HG02571 (cell line): Measurements from ENCODE around the gene SNTB2.
A peak's percentile ranks its signal among the peaks of the same experiment; 100 is the strongest.

ENCODE experiments used
- ATAC-seq: cut with Tn5 transposase; IDR thresholded peaks from one replicate; pipeline ENCODE4 v1.9.1; 2021; ENCODE audit warnings: mild to moderate bottlenecking, moderate library complexity; ENCODE audit not compliant: unreplicated experiment

The SNTB2 gene

DNA sequence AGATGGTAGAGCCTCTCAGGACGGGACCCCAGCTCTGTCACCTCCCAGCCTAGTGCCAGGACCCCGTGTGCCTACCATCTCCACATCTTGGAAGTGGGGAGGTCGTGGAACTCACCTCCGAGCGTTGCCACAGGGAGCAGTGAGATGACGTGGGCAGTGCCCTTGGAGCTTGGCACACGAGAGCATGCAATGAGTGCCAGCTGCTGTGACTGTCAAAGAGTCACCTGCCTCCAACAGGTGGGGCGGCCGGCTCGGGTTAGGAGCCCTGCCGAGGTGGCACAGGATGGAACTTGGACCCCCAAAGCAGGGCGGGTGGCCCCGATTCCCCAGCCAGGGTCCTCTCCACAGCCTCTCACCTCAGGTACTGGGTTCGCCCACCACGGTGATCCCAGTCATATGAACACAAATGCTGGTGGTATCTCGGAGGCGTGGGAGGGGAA, 129.7 kb downstream of the SNTB2 start:
- ATAC-seq: no peak

DNA sequence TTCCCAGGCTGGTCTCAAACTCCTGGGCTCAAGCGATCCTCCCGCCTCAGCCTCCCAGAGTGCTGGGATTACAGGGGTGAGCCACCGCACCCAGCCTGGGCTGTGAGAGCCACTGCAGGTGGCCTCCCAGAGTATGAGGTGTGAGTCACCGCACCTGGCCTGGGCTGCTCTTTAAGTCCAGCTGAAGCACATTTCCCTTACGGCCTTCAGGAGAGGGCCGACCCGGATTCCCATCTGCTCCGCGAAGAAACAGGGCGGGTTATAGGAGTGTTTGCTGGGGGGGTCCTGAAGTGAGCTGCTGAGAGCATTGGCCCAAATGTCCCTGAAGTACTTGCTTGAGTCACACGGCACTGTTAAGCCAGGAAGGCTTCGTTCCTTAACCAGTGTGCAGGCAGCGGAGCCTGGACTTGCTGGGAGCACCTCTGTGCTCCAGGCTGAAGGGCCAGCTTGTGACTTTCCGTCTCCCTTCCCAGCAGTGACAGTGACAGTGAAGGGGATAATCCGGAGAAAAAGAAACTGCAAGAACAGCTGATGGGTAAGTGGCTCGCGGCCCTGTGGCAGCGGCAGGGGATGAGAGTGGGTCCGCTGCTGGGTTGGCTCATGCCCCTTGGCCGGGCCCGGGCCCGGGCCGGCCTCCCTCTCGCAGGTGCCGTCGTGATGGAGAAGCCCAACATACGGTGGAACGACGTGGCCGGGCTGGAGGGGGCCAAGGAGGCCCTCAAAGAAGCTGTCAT, 131.4 kb downstream of the SNTB2 start:
- no peak for ATAC-seq

DNA sequence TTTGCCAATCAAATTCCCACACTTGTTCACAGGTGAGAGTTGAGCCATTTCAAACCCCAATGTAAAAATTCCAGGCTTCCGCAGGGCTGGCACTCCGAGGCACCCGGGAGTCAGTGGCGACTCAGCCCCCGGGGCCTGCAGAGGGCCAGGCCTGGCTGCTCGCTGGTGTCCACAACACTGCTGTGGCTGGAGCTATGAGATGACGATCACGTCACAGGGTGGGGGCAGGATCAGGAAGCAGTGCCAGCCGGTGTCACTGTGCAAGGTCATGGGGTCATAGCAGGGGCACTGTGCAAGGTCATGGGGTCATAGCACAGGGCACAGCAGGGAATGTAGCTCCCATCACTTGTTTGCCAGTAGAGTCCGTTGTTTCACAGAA, 131.9 kb downstream of the SNTB2 start:
- no peak for ATAC-seq

DNA sequence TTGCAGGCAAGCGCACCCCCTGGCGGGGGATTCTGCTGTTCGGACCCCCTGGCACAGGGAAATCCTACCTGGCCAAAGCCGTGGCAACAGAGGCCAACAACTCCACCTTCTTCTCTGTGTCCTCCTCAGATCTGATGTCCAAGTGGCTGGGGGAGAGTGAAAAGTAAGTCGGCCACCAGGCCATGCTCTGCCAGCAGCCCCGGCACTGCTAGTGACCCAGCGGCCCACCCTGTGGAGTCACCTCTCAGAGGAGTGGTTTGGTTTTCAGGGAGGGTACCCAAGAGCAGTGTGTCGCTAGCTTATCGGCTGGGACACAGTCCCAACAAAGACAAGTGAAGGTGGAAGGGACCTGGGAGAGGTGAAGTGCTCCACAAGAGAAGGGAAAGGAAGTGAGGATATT, 132.4 kb downstream of the SNTB2 start:
- ATAC-seq: no peak

GRCh38 chr16:69319826-69320739, 133.1 kb downstream of the SNTB2 start:
- no peak for ATAC-seq

- no peak for ATAC-seq
These were observed 133.7 kb downstream of the SNTB2 start for GRCh38 chr16:69320740-69321073.

DNA sequence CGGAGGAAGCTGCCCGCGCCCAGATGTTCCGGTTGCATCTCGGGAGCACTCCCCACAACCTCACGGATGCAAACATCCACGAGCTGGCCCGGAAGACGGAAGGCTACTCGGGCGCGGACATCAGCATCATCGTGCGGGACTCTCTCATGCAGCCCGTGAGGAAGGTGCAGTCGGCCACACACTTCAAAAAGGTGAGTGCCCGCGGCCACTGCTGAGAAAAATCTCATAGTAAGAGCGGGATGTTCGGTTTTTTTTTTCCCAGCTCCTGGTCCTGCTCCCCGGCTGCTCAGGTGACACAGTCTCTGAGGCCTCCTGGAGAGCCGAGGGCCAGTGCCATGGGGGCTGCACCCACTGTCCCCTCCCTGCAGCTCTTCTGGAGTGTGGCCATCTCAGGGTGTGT, 134.1 kb downstream of the SNTB2 start:
- no peak for ATAC-seq

DNA sequence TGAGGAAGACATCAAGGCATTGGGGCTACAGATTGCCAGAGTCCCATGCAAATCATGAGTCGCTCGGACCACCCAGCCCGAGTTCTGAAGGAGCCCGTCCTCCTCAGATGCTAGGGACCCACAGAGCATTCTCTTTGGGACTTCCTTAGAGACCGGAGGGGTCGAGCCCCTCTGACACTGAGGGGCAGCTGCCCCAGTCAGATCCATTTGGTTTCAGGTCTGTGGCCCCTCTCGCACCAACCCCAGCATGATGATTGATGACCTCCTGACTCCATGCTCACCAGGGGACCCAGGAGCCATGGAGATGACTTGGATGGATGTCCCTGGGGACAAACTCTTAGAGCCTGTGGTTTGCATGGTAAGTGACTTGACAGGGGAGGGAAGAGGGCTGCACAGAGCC, 135.4 kb downstream of the SNTB2 start:
- no peak for ATAC-seq

GRCh38 chr16:69323415-69323814, 136.5 kb downstream of the SNTB2 start:
- no peak for ATAC-seq

DNA sequence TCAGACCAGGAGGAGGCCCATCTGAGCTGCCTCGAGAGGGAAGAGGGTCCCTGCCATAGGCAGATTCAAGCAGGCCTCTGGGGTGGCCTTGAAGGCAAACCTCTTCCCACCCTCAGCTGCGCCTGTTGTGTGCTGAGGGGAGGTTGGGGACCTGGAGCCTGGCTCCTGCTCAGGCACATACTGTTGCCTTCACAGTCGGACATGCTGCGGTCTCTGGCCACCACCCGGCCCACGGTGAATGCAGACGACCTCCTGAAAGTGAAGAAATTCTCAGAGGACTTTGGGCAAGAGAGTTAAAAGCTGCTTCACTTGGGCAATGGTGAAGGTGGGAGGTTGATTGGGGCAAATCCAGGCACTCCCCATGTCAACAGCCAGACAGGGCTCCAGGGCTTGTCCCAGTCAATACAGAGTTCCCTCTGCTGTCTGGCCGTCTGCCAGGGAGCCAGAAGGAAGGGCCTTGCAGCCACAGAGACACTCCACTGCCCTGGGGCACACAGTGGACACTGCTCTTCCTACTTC, 137.1 kb downstream of the SNTB2 start:
- no peak for ATAC-seq

DNA sequence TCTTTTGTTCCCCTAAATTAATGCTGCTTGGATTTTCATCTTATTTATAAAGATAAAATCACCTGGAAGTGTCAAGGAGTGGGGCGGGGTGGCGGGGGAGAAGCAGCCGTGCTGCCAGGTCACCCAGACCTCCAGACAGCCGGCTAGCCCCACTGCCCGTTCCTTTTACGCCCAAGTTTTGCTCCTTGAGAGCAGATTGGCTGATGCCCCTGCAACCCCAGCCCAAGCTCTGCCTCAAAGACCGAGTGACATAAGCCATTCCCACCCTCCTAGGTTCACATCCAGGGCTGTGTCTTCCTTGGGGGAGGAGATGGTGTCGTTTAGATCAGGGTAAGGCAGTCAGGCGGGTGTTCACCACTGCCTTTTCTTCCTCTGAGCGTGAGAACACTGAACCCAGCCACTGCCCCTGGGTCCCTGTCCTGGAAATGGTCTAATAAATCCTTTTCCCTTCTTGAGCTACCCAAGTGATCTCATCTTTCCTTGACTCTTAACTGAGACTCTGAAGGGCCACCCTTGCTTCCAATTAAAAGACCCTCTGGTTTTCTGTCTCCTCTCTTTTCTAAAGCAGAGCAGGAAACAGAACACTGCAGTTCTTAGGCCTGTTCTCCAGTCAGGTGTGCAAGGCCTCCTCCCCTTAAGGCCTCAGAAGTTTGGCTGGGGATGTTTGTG, 137.8 kb downstream of the SNTB2 start:
- ATAC-seq: no peak

- ATAC-seq: no peak
These were observed 138.8 kb downstream of the SNTB2 start for GRCh38 chr16:69325784-69326171.

- no peak for ATAC-seq
These were observed 139.4 kb downstream of the SNTB2 start for GRCh38 chr16:69326172-69326873.

GRCh38 chr16:69327585-69328310, 140.8 kb downstream of the SNTB2 start:
- ATAC-seq: no peak

DNA sequence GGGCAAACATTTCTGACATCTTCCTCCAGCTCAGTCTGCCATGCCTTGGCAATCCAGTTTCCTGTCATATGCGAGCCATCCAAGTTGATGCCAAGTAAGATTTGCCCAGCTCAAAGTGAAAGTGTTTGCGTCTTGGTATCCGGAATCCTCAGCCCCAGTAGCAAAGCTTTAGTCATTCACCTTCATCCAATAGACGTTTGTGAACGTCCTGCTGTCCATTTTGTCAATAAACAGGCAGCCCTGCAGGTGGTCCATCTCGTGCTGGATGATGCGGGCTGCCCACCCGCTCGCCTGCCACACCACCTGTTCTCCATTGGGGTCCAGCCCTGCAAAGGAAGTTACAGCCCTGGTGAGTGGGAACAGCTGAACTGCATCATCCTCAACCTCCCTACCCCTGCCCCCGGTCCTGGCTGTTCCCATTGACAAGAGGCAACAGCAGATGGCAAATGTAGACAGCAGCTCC, 141.9 kb downstream of the SNTB2 start:
- ATAC-seq: no peak

DNA sequence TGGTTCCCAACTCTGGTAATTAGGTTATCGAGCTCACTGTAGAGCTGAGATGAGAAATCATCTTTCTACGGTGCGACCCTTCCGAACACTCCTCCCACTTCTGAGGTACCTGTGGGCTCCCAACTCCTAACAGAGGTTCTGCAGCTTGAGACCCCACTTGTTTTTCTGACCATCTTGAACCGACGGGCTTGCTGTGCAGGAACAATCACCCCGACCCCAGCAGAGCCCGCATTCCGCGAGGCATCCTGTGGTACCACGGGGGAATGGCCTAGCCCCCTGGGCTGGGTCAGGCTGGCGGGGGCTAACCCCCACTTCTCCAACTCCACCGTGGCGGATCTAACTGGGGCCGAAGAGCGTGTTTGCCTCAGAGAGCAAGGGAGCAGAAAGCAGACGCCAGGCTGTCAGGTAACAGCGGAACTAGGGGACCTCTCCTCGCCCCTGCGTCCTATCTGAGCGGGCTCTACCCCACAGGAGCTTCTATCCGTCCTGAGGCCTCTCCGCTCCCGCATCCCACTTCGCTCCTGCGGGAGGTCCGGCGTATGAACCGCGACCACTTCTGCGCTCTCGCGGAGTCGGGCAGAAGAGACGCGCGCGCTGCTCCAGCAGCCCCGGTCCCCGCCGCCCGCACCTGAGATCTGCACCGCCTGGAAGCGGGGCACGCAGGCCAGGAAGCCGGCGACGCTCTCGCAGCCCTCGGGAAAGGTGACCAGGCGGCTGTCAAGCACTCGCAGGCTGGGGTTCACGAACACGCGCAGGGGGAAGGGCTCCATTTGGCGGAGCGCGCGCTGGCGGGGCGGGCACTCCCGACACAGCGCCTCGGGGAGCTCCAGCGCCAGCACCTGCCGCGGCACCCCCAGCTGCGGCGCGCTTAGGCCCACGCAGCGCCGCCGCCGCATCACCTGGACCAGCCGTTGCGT, 142.7 kb downstream of the SNTB2 start:
- ATAC-seq: peak; percentile 35

- peak; percentile 94 for ATAC-seq
These were observed 143.5 kb downstream of the SNTB2 start, which contains the start of gene PDF for GRCh38 chr16:69330286-69331109. Gene PDF (minus strand): TSS chr16:69330588. CDS start chr16:69330570, 18 bp downstream.

DNA sequence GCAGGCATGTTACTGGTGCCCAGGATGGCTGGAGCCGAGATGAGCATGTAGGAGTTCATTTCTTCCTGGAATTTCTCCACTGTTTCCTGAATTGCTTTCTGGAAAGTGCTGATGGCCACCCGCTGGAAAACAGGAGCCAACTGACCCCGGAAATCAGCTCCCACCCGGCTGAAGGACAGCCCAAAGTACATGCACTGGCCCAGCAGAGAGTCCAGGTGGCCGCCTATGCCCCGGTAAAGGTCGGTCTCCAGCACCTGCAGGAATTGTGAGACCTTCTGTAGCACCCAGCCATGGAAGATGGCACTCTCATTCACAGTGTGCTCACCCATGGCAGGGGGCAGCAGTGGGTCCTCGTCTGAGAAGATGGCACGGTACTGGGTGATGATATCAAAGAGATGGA, 147.7 kb downstream of the SNTB2 start:
- no peak for ATAC-seq
